Left cardiac atrium (tissue), 4 donors: Measurements from ENCODE around the gene TNFRSF6B. TPM values are rescaled to one million over a fixed set of nuclear protein-coding genes. Genes with fewer than 3 reads are reported as not detected.

Experiments used
- ATAC-seq, 2 donors: fragments of 200-7000 bp; cut with Tn5 transposase; one replicate each; pipeline ENCODE4 v1.9.1; 2020; ENCODE audit warnings: mild to moderate bottlenecking in 2 of 2, moderate library complexity in 2 of 2
- DNase-seq: peaks from one replicate; pipeline ENCODE4 v3.0.0-alpha.2; 2020
- intact Hi-C, 2 donors: fragments of 100-400 bp; cut with DNase I; formaldehyde crosslinking; loops; one replicate each; pipeline versions ENCODE4 v1.14.1 to v1.15.1; 2022 to 2023
- total RNA-seq, 2 donors: library from RNA; stranded (reverse); fragmentation: NEBNext Ultra II Directional; extraction: Animal tissue kit (Norgen Biotek cat#: 25700); gene quantifications; one replicate each; pipeline ENCODE4 v1.2.1, GENCODE V29; 2021
- donor health status: DM: no; HTN: yes; CAD: no.
- donor health status: DM: no; HTN: yes; CAD: no; lungs with severe emphysema.
- donor health status: DM: yes; HTN: yes; CAD: no.
- donor health status: Dilated cardiomyopathy.

The TNFRSF6B gene
- total RNA-seq, 2 donors from 2014 or later: 1.4 to 10.1 TPM

DNA sequence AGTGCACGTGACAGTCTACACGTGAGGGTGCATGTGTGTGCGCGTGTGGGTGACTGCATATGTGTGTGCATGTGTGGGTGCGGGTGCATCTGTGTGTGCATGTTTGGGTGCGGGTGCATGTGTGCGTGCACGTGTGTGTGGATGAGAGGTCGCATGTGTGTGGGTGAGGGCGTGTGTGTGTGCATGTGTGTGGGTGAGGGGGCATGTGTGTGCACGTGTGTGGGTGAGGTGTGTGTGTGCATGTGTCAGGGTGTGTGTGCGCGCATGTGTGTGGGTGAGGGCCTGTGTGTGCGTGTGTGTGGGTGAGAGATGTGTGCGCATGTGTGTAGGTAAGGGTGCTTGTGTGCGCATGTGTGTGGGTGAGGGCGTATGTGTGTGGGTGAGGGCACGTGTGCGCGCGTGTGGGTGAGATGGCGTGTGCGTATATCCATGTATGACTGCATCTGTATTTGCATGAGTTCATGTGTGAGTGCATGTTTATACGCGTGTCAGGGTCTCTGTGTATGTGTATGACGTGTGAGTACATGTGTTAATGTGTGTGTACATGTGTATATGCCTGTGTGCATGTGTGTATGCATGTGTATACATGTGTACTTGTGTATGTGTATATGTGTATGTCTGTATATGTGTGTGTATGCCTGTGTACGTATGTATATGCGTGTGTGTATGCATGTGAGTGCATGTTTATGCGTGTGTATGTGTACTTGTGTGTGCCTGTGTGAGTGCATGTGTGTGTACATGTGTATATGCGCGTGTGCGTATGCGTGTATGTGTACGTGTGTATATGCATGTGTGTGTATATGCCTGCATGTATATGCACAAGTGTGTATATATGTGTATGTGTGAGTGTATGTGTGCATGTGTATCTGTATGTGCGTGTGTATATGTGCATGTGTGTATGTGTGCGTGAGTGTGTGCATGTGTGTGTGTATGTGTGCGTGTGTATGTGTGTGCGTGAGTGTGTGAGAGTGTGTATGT lies 36.0 kb downstream of the TNFRSF6B start:
- no peak for DNase-seq
- intact Hi-C loops: no loop called here
- ATAC-seq: no peak

DNA sequence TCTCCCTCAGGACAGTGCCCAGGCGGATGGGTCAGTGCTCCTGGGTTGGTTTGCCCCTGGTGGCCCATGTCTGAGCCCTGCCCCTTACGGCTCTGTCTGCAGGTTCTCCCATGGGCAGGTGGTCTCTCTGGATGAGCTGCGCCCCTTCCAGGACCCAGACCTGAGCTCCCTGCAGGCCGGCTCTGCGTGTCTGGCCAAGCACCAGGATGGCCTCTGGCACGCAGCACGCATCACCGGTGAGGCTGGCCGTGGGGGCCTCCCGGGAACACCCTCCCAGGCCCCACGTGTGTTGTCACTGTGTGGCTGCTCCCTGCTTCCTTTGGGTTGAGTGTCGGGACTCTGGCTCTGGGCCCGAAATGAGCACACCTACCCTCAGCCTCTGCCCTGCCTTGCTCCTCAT lies 36.7 kb downstream of the TNFRSF6B start:
- intact Hi-C loops: no loop called here
- ATAC-seq: no peak
- DNase-seq: no peak

GRCh38 chr20:63733579-63734081 lies 37.2 kb downstream of the TNFRSF6B start:
- intact Hi-C loops: no loop called here
- ATAC-seq (no peak), DNase-seq (no peak)

GRCh38 chr20:63734111-63734945 lies 37.9 kb downstream of the TNFRSF6B start:
- intact Hi-C loops: no loop called here
- ATAC-seq (no peak), DNase-seq (no peak)

GRCh38 chr20:63734946-63735858 lies 38.8 kb downstream of the TNFRSF6B start:
- DNase-seq (no peak), ATAC-seq (no peak)
- intact Hi-C loops: no loop called here

DNA sequence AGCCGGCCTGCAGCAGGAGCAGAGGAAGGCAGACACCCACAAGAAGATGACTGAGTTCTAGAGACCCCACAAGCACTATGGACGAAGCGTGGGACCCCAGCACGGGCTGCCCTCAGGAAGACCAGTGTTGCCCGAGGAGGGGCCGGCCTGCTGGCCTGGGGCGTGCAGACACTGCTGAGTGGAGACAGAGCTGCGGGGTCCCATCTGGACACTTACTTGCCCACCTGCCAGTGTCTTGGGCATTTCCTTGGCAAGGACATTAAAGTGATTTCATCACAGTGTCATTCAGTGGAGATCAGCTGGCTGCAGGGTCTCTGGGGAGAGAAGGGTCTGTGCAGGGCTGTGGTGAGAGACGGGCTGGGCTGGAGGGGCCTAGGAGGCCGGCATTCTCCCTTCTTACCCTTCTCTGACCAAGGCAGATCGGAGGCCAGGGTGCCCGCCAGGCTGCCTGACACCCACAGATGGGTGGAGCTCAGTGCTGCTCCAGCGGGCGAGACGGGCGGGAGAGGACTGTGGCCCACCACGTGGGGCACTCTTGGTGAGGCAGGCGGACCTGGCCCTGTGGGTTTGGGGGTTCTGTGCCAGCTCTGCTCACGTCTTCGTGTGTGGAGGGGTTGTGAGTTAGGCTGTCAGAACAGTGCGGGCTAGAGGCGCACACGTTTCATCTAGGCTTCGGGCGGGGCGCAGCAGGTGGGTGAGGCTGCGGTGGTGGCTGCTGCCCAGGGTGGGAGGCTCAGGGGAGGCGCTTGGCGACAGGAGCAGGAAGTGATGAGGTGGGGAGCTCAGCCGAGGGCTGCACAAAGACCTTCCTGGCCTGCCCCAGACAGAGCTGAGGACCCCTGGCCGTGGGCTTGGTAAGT lies 39.6 kb downstream of the TNFRSF6B start, which contains the start of gene LIME1:
Gene LIME1 (plus strand): TSS at position 806 of the 860 bp plus-strand sequence. CDS start 886 bp downstream, outside the sequence.
- intact Hi-C loops: no loop called here
- DNase-seq: no peak

GRCh38 chr20:63736893-63737694 lies 40.6 kb downstream of the TNFRSF6B start:
- intact Hi-C loops: no loop called here
- ATAC-seq (no peak), DNase-seq (no peak)

More for the DNA sequence above, 39.6 kb downstream of the TNFRSF6B start, which contains the start of gene LIME1:
- ATAC-seq: no peak

GRCh38 chr20:63737695-63737944 lies 41.2 kb downstream of the TNFRSF6B start:
- intact Hi-C loops: no loop called here
- ATAC-seq (no peak), DNase-seq (no peak)

DNA sequence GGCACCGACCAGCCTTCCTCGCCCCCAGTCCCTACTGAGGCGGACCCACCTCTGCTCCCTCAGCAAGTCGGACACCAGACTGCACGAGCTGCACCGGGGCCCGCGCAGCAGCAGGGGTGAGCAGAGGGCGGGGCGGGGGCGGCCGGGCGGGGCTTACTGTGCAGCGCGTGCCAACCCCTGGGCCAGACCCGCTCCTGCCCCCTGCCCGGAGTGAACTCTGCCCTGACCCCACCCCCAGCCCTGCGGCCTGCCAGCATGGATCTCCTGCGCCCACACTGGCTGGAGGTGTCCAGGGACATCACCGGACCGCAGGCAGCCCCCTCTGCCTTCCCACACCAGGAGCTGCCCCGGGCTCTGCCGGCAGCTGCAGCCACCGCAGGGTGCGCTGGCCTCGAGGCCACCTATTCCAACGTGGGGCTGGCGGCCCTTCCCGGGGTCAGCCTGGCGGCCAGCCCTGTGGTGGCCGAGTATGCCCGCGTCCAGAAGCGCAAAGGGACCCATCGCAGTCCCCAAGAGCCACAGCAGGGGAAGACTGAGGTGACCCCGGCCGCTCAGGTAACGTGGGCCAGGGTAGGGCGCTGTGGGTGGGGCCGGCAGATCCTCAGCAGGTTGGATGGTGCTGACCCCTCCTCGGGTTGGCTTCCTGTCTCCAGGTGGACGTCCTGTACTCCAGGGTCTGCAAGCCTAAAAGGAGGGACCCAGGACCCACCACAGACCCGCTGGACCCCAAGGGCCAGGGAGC lies 41.7 kb downstream of the TNFRSF6B start:
- intact Hi-C loops: no loop called here
- ATAC-seq (no peak), DNase-seq (no peak)

GRCh38 chr20:63738687-63739129 lies 42.3 kb downstream of the TNFRSF6B start:
- peak; percentile 77 for DNase-seq
- intact Hi-C loops: no loop called here

GRCh38 chr20:63739130-63740069 lies 42.9 kb downstream of the TNFRSF6B start, which contains the start of gene SLC2A4RG:
SLC2A4RG (plus strand) TSS chr20:63739776; CDS start chr20:63739913, 137 bp downstream.
- ATAC-seq (peak; percentile 63 to 73), DNase-seq (peak; percentile 82)
- intact Hi-C loops: no loop called here

More at GRCh38 chr20:63738687-63739129, 42.3 kb downstream of the TNFRSF6B start:
- ATAC-seq: peak; percentile 26 to 28

DNA sequence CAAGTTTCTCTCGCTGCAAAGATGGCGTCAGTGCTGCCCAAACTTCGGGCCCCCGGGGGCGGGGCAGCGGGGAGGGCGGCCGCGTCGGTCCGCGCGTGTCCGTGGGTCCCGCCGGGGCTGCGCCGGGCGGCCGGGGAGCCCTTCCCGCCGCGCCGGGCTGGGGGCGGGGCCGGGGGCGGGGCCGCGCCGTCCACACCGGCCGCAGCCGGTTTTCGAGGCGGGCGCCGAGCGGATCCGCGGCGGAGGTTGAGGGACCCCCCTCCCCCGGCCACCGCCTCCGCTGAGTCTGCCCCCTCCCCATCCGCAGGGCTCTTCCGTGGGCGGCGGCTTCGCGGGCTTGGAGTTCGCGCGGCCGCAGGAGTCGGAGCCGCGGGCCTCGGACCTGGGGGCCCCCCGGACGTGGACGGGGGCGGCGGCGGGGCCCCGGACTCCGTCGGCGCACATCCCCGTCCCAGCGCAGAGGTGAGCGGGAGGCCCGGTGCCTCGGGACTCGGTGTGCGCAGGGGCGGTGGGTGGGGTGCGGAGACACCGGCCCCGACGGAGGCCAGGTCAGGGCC lies 43.7 kb downstream of the TNFRSF6B start:
- peak; percentile 60 for DNase-seq
- intact Hi-C loops: no loop called here
- ATAC-seq: peak; percentile 1 to 20

DNA sequence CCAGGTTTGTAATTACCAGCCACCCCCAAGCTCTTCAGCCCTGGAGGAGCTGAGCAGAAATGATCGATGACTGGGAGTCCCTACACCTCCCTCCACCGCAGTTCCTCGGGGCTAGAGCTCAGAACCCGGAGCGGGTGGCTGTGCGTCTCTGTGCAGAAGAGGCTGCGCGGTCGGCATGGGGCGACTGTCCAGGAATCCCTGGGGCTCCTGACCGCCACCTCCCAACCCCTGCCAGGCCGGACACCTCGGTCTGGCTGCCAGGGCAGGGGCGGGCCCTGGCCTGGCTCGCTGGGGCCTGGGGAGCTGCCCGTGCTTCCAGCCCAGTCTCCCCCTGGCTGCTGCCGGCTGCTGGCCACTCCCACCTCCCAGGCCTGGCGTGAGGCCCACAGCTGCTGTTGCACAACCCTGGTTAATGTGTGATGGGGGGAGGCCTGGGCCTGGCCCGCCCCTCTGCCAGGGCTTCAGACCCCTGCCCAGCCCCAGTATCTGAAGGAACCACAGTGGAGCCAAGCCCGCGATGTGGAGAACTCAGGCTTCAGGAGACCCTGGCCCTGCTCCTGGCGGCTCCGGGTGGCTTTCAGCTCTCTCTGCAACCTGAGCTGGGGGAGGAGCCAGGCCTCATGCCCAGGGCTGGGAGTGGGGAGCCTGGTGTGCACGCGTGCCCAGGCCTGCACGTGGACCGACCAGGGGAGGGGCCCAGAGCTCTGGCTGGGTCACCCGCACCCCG lies 44.3 kb downstream of the TNFRSF6B start:
- intact Hi-C loops: no loop called here
- peak; percentile 75 to 80 for ATAC-seq
- DNase-seq: peak; percentile 93

DNA sequence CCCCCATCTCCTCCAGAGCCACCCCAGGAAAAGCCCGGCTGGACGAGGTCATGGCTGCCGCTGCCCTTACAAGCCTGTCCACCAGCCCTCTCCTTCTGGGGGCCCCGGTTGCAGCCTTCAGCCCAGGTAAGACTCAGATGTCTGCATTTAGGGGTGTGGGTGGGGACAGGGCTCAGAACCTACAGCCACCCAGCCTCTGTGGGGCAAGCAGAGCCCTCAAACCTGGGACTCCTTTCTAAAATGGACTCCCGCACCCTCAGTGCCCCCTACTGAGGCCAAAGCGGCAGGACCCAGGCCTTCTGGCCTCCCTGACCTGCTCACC lies 44.9 kb downstream of the TNFRSF6B start:
- intact Hi-C loops: no loop called here
- DNase-seq: no peak
- ATAC-seq: no peak
